ENCODE results near the gene CFAP119.

Gene CFAP119

DNA sequence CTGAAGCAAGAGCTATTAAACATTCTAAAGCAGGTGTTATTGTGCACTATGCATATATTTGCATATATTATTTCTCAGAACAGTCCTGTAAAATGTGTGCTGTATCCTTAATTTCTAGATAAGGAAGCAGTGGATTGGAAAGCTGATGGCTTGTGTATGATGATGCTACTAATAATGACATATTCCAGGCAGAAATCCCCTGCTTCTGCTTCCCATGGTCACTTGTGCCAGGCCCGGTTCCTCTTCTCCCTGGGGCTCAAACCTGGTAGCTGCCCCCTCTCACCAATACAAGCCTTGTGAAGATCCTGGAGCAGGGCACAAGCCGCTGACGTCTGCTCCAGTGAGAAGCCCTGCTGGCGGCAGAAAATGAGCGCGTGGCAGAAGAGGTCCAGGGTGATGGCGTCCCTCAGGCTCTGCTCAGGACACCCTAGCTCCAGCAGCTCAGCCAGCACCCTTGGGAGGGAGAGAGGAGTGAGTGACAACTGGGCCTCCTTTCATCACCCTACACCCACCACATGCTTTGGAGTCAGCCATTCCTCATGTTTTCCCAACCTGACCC is 1.8 kb downstream of the CFAP119 start:
- no peak overlapping the region for H3K4me3 ChIP-seq (ENCODE audit: low read depth, low read length)

DNA sequence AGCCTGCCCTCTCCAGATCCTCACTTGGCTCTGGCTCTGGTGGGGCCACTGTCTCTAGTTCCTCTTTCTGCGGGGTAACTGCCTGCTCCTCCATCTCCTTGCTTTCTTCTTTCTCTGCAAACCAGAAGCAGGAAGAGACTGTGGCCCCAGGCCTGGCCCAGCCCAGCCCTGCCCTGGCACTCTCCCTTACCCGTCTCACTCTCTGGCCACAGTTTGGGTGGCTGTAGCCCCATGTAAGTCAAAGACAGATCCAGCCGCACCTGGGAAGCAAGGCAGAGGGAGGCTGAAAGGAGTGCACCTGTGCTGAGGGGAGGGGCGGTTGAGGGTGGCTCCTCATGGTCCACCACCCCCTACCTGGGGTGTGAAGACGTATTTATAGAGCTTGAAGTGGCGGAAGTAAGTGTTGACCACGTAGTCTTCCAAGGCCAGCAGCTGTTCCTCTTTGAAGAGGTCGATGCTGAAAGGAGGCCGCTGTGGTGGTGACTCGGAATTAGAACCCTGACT is 2.8 kb downstream of the CFAP119 start:
- no peak overlapping the region for H3K4me3 ChIP-seq (ENCODE audit: low read depth, low read length)
- TF ChIP-seq, protein P1, sequence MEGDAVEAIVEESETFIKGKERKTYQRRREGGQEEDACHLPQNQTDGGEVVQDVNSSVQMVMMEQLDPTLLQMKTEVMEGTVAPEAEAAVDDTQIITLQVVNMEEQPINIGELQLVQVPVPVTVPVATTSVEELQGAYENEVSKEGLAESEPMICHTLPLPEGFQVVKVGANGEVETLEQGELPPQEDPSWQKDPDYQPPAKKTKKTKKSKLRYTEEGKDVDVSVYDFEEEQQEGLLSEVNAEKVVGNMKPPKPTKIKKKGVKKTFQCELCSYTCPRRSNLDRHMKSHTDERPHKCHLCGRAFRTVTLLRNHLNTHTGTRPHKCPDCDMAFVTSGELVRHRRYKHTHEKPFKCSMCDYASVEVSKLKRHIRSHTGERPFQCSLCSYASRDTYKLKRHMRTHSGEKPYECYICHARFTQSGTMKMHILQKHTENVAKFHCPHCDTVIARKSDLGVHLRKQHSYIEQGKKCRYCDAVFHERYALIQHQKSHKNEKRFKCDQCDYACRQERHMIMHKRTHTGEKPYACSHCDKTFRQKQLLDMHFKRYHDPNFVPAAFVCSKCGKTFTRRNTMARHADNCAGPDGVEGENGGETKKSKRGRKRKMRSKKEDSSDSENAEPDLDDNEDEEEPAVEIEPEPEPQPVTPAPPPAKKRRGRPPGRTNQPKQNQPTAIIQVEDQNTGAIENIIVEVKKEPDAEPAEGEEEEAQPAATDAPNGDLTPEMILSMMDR (IDR thresholded peaks at IDR 0.05; ENCODE audit: borderline replicate concordance, insufficient read depth, low read depth, low read length) = no peak

More for the DNA sequence above, 1.8 kb downstream of the CFAP119 start:
- TF ChIP-seq, protein P1 (IDR thresholded peaks at IDR 0.05; ENCODE audit: borderline replicate concordance, insufficient read depth, low read depth, low read length) = no peak

DNA sequence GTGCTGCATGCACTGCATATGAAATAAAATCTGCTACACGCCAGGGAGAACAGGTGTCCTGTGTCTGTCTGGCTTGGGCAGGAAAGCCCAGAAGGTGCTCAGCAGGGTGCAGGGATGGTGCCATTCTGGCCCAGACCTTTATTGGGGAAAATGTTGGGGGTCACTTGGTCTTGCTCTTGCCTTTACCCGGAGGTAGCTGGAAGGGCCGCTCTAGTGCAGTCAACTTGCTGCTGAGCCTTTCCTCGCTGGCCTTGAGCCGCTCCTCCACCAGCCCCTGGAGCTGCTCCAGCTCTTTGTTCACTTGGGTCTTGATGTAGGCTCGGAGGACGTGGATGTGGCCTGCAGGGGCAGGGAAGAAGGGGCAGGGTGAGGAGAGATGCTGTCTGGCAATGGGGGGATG is 4.5 kb downstream of the CFAP119 start:
- no peak overlapping the region for H3K4me3 ChIP-seq (ENCODE audit: low read depth, low read length)
- TF ChIP-seq, protein P1 (IDR thresholded peaks at IDR 0.05; ENCODE audit: borderline replicate concordance, insufficient read depth, low read depth, low read length) = no peak

DNA sequence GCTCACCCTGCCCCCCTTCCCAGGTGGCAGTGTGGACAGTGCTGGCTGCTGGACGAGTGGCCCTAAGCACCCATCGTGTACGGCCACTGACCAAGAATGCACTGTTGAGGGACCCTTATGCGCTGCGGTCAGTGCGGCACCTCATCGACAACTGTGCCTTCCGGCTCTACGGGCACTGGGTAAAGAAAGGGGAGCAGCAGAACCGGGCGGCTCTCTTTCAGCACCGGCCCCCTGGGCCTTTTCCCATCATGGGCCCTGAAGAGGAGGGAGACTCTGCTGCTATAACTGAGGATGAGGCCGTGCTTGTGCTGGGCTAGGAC is 5.1 kb downstream of the CFAP119 start:
- TF ChIP-seq, protein P1 (IDR thresholded peaks at IDR 0.05; ENCODE audit: borderline replicate concordance, insufficient read depth, low read depth, low read length) = no peak
- H3K4me3 ChIP-seq (ENCODE audit: low read depth, low read length) = no peak overlapping the region

DNA sequence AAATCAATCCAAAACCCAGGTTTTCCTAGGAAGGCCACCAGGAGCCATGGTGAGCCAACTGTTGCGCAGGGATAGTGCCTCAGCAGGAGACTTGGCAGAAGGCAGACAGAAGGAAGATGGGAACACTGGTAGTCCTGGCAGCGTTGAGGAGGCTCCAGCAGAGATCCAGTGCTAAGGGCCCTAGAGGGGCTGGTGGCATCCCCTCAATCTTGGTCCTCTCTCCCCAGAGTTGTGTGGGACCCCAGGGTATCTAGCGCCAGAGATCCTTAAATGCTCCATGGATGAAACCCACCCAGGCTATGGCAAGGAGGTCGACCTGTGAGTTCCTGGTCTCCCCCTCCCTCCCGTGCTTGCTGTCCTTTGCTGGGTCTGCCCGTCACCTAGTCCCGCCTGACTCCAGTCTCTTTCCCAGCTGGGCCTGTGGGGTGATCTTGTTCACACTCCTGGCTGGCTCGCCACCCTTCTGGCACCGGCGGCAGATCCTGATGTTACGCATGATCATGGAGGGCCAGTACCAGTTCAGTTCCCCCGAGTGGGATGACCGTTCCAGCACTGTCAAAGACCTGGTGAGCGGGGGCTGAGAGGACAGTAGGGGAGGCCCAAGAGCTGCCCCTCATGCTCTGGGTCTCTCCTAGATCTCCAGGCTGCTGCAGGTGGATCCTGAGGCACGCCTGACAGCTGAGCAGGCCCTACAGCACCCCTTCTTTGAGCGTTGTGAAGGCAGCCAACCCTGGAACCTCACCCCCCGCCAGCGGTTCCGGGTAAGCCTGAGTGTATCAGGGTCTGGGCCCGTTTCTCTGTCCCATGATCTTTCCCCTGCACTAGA is 5.7 kb downstream of the CFAP119 start:
- no peak overlapping the region for H3K4me3 ChIP-seq (ENCODE audit: low read depth, low read length)
- TF ChIP-seq, protein P1 (IDR thresholded peaks at IDR 0.05; ENCODE audit: borderline replicate concordance, insufficient read depth, low read depth, low read length) = no peak

DNA sequence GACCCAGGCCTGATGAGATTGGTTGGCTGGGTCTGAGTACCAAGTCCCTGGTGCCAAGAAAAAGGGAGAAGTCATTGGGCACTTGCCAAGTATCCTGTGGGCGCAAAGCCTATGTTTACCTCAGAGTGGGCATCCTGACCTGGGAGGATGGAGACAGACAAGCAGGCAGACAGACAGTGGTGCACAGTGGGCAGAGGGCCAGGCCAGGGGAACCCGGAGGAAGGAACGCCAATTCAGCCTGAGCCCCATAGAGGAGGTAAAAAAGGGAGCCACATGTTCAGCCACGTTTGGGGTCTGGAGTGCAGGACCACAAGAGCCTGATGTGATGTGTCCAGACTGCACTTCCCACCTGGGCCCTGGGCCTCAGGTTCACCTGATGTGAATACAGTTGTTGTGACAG is 8.3 kb downstream of the CFAP119 start:
- TF ChIP-seq, protein P1 (IDR thresholded peaks at IDR 0.05; ENCODE audit: borderline replicate concordance, insufficient read depth, low read depth, low read length) = no peak
- no peak overlapping the region for H3K4me3 ChIP-seq (ENCODE audit: low read depth, low read length)

Measured in GM12875 (cell line).